SHP77 (cell line): ENCODE measurements around the gene BTNL9.
"Not testable (repeated sequence)": the region's sequence is repeated elsewhere in the genome, so short reads cannot be mapped to it uniquely, and the experiment has no call there.

Experiments
- DNase-seq, 2 experiments: peaks; one replicate each; lab custom pipeline; 2025; lab: John Stamatoyannopoulos, UW

The BTNL9 gene

GRCh38 chr5:181039931-181040630 lies at the start of gene BTNL9:
BTNL9 (plus strand) TSS chr5:181040266; CDS start chr5:181045490, 5,224 bp downstream.
- no peak for DNase-seq

GRCh38 chr5:180990882-180991242 lies 49.2 kb upstream of the BTNL9 start:
- no peak for DNase-seq

GRCh38 chr5:181001947-181002346 lies 38.1 kb upstream of the BTNL9 start:
- no peak for DNase-seq

- no peak for DNase-seq
Measured at GRCh38 chr5:181005791-181006190, 34.3 kb upstream of the BTNL9 start.

GRCh38 chr5:181008136-181008535 lies 31.9 kb upstream of the BTNL9 start:
- DNase-seq, result no peak

GRCh38 chr5:181010018-181010417 lies 30.0 kb upstream of the BTNL9 start:
- not testable (repeated sequence) for DNase-seq

- not testable (repeated sequence) for DNase-seq
Measured at GRCh38 chr5:181014654-181015053, 25.4 kb upstream of the BTNL9 start.

GRCh38 chr5:181017448-181017847 lies 22.6 kb upstream of the BTNL9 start:
- not testable (repeated sequence) for DNase-seq

GRCh38 chr5:181020688-181021087 lies 19.4 kb upstream of the BTNL9 start:
- no peak for DNase-seq

GRCh38 chr5:181024245-181025064 lies 15.6 kb upstream of the BTNL9 start:
- DNase-seq, result peak; percentile 30 to 38

GRCh38 chr5:181027452-181028031 lies 12.5 kb upstream of the BTNL9 start:
- DNase-seq, result no peak

- DNase-seq, result no peak
Measured at GRCh38 chr5:181028032-181028819, 11.8 kb upstream of the BTNL9 start.

GRCh38 chr5:181031716-181032115 lies 8.3 kb upstream of the BTNL9 start:
- no peak for DNase-seq

- DNase-seq, result no peak
Measured at GRCh38 chr5:181035991-181036815, 3.9 kb upstream of the BTNL9 start.

- DNase-seq, result no peak
Measured at GRCh38 chr5:181036816-181037364, 3.2 kb upstream of the BTNL9 start.

- DNase-seq, result peak; percentile 7 to 27
Measured at GRCh38 chr5:181037365-181037861, 2.7 kb upstream of the BTNL9 start.

- no peak for DNase-seq
Measured at GRCh38 chr5:181039471-181039870, 595 bp upstream of the BTNL9 start.

GRCh38 chr5:181040631-181040945 lies 522 bp downstream of the BTNL9 start:
- DNase-seq, result no peak

- DNase-seq, result no peak
Measured at GRCh38 chr5:181041043-181041442, 977 bp downstream of the BTNL9 start.

- no peak for DNase-seq
Measured at GRCh38 chr5:181042036-181042713, 2.1 kb downstream of the BTNL9 start.
